Bone marrow (tissue), 2 donors: ENCODE measurements around the gene TNFSF13.

Experiments used
- DNase-seq, 2 donors: peaks; one replicate each; lab custom pipeline; 2025; lab: John Stamatoyannopoulos, UW

TNFSF13 gene, protein sequence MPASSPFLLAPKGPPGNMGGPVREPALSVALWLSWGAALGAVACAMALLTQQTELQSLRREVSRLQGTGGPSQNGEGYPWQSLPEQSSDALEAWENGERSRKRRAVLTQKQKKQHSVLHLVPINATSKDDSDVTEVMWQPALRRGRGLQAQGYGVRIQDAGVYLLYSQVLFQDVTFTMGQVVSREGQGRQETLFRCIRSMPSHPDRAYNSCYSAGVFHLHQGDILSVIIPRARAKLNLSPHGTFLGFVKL

DNA sequence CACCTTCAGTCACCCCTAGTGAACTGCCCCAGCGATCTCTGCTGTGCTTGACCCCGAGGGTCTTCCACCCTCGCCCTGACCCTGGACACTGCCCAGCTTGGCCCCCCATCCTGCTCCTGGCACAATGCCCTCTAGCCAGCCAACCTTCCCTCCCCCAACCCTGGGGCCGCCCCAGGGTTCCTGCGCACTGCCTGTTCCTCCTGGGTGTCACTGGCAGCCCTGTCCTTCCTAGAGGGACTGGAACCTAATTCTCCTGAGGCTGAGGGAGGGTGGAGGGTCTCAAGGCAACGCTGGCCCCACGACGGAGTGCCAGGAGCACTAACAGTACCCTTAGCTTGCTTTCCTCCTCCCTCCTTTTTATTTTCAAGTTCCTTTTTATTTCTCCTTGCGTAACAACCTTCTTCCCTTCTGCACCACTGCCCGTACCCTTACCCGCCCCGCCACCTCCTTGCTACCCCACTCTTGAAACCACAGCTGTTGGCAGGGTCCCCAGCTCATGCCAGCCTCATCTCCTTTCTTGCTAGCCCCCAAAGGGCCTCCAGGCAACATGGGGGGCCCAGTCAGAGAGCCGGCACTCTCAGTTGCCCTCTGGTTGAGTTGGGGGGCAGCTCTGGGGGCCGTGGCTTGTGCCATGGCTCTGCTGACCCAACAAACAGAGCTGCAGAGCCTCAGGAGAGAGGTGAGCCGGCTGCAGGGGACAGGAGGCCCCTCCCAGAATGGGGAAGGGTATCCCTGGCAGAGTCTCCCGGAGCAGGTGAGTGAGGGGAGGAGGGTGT is at the start of gene TNFSF13:
TNFSF13 (plus strand) TSS at position 207 of the 776 bp plus-strand sequence; CDS start at position 497, 290 bp downstream.
- DNase-seq = peak; percentile 61 to 62

DNA sequence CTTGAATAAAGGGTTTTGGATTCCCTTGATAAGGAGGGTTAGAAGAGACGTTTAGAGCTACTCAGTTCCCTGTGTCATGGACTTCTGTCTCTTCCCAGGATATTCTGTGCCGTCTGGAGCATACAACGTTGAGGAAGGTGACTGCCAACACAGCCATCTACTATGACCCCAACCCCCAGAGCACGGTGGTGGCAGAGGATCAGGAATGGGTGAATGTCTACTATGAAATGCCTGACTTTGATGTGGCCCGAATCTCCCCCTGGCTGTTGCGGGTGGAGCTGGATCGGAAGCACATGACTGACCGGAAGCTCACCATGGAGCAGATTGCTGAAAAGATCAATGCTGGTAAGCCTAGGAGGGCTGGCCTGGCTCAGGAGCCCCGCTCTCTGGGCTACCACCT is 49.7 kb upstream of the TNFSF13 start:
- DNase-seq = no peak

DNA sequence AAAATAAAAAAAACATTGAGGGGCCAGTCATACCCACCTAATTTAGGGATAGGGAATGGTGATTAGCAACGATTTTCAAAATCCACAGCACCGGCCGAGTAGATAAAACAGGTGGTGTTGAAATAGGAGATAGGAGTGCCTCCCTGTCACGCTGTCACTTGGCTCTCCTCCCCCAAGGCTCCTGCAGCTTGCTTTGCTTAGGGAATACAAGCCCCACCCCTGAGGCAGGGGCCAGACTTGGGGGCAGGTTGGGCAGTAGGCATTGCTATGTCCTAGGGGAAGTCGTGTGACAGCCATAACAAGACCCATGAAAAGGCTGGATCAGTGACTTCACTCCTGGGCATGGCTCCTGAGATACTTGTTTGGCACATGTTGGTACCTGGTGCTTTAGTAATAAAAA is 48.6 kb upstream of the TNFSF13 start:
- DNase-seq = no peak

DNA sequence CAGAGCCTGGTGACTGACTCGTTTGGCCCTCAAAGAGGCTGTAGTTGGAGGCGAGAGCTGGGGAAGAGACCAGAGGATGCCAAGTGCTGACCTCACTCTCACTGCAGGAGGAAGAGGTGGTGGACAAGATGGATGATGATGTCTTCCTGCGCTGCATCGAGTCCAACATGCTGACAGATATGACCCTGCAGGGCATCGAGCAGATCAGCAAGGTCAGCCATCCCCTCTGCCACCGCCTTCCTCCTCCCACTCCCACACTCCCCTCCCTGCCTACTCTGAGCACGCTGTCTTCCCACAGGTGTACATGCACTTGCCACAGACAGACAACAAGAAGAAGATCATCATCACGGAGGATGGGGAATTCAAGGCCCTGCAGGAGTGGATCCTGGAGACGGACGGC is 47.4 kb upstream of the TNFSF13 start:
- DNase-seq = no peak

DNA sequence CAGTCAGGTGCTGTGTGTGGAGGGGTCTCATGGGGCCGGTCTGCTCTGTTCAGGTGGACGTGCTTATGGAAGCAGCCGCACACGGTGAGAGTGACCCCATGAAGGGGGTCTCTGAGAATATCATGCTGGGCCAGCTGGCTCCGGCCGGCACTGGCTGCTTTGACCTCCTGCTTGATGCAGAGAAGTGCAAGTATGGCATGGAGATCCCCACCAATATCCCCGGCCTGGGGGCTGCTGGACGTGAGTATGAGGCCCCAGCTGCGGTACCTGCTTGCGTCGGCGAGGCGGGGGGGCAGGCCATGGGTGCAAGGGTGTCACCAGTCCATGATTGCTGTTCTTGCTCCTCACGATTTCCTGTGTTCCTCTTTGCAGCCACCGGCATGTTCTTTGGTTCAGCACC is 46.4 kb upstream of the TNFSF13 start:
- no peak for DNase-seq

DNA sequence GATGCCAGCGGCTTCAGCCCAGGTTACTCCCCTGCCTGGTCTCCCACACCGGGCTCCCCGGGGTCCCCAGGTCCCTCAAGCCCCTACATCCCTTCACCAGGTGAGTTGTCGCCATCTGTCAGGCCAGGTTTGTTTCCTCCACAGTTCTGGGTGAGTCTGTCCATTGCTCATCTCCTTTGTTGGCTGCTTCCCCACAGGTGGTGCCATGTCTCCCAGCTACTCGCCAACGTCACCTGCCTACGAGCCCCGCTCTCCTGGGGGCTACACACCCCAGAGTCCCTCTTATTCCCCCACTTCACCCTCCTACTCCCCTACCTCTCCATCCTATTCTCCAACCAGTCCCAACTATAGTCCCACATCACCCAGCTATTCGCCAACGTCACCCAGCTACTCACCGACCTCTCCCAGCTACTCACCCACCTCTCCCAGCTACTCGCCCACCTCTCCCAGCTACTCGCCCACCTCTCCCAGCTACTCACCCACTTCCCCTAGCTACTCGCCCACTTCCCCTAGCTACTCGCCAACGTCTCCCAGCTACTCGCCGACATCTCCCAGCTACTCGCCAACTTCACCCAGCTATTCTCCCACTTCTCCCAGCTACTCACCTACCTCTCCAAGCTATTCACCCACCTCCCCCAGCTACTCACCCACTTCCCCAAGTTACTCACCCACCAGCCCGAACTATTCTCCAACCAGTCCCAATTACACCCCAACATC is 45.6 kb upstream of the TNFSF13 start:
- DNase-seq = no peak

DNA sequence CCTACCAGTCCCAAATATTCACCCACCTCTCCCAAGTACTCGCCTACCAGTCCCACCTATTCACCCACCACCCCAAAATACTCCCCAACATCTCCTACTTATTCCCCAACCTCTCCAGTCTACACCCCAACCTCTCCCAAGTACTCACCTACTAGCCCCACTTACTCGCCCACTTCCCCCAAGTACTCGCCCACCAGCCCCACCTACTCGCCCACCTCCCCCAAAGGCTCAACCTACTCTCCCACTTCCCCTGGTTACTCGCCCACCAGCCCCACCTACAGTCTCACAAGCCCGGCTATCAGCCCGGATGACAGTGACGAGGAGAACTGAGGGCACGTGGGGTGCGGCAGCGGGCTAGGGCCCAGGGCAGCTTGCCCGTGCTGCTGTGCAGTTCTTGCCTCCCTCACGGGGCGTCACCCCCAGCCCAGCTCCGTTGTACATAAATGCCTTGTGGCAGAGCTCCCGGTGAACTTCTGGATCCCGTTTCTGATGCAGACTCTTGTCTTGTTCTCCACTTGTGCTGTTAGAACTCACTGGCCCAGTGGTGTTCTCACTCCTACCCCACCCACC is 44.6 kb upstream of the TNFSF13 start:
- DNase-seq = no peak

DNA sequence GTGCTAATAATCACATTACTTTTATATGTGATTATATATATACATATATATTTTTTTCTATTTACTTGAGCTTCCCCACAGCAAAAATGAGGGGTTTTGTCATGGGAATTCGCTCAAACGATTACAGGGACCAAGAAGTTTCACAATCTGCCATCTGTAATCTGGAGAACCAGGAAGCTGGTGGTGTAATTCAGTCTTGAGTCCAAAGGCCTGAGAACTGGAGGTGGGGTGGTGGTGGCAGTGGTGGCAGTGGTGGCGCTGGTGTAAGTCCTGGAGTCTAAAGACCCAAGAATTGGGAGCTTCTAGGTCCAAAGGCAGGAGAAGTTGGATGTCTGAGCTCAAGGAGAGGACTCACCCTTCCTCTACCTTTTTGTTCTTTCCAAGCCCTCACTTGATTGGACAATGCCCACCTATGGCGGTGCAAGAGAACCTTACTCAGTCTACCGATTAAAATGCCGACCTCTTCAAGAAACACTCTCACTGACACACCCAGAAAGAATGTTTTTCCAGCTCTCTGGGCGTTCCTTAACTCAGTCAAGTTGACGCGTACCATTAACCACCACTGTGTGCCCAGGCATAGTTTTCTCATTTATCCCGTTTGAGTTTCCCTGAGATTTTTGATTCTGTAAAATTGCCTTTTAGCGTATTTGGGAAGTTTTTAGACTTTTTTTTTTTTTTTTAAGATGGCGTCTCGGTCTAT is 42.5 kb upstream of the TNFSF13 start:
- no peak for DNase-seq

DNA sequence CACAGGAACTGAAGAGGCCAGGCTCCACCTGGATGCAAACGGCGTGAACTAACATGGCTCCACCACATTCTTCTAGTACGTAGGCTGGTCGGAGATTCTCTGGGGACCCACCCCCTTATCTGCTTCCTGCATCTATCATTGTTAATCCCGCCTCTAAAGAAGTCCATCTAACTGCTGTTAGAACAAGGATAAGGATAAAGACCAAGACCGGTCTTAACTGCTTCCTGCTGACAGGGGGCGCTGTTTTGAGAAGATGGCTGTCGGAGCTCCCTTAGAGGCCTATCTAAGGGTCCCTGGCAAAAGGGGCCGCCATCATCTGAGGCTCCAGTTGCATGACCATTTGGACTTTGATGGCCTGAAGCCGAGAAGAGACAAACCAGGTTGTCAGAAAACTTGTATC is 35.5 kb upstream of the TNFSF13 start:
- peak in 1 of 2 donors; percentile 14 for DNase-seq

DNA sequence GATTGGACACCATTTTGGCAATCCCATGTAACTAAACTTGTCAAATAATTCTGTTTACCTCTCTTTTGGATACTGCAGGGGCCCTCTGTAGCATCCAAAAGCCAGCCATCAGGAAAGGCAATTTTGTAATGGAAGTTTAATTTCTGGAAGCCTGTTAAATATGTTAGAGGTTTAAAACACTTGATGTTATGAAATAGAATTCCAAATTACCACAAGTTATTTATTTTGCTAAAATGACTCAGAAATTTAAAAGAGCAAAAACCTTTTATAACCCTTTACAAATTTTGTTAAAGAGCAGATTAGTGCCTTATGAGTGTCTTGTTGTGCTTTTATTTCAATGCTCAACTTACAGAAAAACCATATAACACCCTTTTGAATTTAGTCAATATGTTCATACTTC is 29.7 kb upstream of the TNFSF13 start:
- DNase-seq = no peak

DNA sequence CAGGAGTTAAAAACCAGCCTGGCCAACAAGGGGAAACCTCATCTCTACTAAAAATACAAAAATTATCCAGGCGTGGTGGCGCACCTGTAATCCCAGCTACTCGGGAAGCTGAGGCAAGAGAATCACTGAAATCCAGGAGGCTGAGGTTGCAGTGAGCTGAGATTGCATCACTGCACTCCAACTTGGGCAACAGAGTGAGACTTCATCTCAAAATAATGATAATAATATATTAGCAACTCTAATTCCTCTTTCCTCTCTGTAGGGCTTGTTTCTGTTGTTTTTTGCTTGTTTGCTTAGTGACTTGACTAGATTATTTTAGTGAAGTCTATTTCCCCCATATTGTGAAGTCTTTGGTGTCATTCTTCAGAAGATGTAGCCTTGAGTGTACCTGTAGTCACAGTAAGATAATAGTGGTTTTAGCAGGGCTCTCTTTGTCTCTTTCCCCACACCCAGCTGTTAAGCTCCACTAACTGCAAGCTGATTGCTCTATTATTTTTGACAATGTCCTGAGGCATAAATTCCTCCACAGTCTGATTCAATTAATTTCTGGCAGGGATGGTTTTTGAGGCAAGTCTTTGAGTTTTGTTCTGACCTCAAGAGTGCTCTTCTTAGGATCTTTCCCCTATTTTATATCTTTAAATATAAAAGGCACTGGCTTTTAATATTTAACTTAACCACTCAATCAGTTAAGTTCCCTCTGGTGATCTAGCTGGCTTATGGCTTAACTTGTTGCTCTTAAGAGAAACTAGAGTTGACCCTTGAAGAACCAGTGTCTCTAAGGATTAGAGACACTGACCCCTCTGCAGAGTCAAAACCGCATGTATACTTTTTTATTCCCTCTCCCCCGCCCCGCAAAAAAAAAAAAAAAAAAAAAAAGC is 28.3 kb upstream of the TNFSF13 start:
- DNase-seq = no peak

DNA sequence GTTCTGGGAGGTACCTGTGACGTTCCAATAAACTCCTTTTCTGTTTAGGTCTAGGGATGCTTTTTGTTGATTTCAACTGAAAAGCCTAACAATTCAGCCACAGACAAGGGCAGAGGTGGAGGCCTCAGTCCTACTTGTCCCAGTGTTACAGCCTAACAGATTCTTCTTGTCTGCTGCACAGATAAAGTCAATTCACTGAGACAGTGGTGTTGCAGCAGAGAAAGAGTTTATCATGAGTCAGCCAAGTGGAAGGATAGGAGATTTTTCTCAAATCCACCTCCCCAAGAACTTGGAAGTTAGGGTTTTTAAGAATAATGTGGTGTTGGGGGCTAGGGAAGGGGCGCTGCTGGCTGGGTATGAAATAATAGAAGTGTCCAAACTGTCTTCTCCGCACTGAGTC is 20.5 kb upstream of the TNFSF13 start:
- no peak for DNase-seq

DNA sequence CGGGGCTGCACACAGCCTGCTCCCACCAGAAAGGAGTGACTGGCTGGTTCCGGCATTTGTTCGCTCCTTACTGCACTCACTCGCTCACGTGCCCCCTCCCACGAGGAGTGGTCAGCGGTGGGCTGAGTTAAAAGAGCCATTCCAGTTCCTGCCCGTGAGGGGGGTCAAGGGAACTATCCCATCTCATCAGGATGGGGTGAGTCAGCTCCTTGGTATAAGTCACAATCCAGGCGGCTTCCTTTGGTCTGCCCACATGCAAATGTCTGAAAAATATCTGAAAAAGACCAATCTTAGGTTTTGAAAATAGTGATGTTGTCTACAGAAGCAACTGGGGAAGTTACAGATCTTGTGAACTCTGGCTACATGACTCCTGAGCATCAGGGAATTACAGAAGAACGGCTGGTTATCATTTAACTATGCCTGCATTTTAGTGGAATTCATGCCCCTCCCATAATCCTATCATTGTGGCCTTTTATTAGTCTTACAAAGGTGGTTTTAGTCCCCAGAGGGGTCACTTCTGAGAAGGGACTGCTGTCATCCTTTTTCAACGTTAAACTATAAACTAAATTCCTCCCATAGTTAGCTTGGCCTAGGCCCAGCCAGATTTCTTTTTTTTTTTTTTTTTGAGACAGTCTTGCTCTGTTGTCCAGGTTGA is 19.5 kb upstream of the TNFSF13 start:
- DNase-seq = no peak

DNA sequence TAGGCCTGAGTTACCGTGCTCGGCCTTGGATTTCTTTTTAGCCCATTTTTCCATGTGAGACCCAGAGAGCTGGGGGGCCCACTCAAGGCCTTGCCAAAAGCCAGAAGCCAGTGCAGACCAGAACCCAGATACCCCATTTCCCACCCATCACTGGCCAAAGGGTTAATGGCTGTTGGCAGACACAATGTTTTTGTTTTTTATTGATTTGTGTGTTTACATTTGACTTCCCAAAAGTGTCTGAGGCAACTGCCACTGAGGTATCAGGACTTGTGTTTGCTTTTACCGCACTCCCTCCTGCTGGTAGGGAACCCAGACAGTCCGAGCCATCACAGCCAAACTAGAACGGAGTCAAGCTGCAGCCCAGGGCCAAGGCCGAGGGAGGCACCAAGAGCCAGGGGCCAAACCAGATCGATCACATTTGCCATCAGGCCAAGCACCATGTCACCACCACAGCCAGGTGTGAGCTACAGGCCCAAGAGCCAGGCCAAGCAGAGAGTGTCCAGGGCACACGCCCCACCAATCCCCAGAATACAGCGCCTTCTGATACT is 17.4 kb upstream of the TNFSF13 start:
- no peak for DNase-seq

DNA sequence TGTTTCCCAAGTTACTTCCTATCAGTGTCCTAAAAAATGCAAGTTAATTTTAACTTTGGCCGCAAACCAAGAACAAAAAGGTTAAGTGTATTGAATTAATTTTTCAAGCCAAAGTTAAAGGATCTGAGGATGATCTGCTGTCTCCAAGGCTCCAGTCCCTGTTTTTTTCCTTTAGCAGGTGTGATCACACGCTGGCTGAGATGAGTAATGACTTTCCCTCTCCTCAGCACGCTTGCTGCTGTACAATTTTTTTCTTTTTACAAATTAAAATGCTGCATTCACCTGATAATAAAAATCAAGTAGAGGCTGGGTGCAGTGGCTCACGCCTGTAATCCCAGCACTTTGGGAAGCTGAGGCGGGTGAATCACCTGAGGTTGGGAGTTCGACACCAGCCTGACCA is 13.6 kb upstream of the TNFSF13 start:
- no peak for DNase-seq

DNA sequence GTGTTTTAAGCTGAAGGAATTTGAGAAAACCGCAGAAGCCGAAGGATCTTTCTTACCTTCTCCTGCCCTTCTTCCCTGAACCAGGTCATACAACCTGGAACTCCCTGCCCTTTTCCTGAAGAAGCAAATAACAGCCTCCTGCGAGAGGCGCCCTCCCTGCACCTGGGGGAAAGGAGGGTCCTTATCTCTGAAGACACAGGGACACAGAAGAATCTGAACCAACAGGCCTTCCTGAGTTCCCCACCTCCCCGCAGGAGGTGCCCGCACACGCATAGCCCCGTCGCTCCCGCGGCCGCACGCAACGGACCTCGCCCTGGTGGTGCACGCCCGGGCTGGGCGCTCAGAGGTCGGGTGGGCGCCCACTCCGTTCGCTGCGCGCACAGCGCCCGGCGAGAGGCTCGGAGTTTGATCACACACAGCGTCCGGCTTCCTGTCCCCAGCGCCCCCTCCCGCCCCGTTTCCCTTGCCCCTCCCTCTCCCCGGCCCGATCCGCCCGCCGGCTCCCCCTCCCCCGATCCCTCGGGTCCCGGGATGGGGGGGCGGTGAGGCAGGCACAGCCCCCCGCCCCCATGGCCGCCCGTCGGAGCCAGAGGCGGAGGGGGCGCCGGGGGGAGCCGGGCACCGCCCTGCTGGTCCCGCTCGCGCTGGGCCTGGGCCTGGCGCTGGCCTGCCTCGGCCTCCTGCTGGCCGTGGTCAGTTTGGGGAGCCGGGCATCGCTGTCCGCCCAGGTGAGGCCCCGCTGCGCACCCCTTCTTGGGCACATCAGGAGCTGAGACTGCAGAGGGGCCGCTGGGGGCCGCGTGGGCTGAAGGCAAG is 9.8 kb upstream of the TNFSF13 start, which contains the start of gene TNFSF12:
TNFSF12 (plus strand) TSS at position 474 of the 816 bp plus-strand sequence; CDS start at position 570, 96 bp downstream.
- peak in 1 of 2 donors; percentile 24 for DNase-seq

DNA sequence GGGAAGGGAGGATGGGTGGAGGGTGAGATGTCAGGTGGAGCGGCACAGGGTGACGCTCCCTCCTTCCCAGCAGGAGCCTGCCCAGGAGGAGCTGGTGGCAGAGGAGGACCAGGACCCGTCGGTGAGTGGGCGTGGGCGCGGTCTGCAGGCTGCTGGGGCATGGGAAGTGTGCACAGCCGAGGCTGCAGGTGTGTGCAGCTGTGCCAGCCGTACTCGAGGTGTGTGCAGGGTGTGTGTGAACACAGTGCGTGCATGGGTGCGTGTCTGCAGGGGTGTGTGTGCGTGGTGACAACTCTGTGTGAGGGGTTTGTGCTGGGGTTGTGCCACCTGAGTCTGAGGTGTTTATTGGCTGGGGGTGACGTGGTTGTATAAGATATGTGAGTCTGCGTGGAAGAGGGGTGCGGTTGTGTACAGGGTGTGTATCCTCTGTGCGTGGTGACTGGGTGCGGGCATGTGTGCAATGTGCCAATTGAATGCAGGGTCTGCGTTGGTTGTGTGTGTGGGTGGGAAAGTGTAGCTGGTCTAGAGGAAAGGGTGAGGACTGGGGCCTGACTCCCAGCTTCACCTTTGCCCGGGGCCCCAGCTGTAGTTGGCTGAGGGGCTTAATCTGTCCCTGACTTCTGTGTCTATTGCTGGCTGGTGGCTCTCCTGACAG is 9.0 kb upstream of the TNFSF13 start:
- no peak for DNase-seq

DNA sequence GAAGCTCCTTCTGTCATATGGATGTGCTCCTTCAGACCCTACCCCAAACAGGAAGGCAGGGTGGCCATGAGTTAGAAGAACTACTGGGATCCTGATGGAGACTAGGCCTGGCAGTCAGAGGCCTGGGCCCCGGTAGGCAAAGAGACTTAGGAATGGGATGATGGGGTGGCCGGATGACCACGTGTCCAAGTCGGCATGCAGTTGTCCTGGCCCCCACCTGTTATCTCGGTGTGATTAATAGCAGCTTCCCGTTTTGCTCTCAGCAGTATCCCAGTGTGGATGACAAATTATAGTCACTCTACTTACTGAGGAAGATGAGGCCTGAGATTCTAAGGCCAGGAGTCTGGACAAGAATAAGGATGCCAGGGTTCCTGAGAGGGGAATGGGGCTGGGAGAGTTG is 8.2 kb upstream of the TNFSF13 start:
- DNase-seq = no peak

DNA sequence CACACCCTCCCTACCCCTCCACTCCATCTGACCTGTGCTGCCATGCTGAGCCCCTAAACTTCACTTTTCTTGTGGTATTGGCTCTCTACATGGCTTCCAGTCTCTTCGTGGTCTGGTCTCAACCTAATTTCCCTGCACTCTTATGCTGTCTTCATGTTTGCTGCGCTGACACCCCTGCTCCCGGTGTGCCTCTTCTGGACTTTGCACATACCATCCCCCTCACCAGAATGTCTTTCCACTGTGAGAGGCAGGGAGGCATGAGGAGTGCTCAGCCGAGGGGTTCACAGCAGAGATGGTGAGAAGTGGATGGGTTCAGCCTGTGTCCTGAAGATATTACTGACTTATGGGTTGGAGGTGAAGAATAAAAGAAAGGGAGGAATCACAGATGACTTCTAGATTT is 7.2 kb upstream of the TNFSF13 start:
- no peak for DNase-seq
